ENCODE results near the gene SPP1.

GRCh38 chr4:87981486-87981885, 6.0 kb downstream of the SPP1 start:
- TF ChIP-seq, protein P1, sequence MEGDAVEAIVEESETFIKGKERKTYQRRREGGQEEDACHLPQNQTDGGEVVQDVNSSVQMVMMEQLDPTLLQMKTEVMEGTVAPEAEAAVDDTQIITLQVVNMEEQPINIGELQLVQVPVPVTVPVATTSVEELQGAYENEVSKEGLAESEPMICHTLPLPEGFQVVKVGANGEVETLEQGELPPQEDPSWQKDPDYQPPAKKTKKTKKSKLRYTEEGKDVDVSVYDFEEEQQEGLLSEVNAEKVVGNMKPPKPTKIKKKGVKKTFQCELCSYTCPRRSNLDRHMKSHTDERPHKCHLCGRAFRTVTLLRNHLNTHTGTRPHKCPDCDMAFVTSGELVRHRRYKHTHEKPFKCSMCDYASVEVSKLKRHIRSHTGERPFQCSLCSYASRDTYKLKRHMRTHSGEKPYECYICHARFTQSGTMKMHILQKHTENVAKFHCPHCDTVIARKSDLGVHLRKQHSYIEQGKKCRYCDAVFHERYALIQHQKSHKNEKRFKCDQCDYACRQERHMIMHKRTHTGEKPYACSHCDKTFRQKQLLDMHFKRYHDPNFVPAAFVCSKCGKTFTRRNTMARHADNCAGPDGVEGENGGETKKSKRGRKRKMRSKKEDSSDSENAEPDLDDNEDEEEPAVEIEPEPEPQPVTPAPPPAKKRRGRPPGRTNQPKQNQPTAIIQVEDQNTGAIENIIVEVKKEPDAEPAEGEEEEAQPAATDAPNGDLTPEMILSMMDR (IDR thresholded peaks at IDR 0.05): no peak
- TF ChIP-seq POLR2AphosphoS5 (IDR thresholded peaks at IDR 0.05; ENCODE audit: insufficient read depth in 1 of 2, low read depth in 1 of 2): no peak
- no peak for TF ChIP-seq POLR2A (IDR thresholded peaks at IDR 0.05)
